Suprapubic skin (tissue), 4 donors: ENCODE data around the gene MRNIP. TPM values are rescaled to one million over a fixed set of nuclear protein-coding genes. Genes with fewer than 3 reads are reported as not detected.

ENCODE experiments used
- DNase-seq, 2 donors: peaks; one replicate each; pipeline ENCODE4 v3.0.0-alpha.2; 2019; ENCODE audit warnings: low spot score in 2 of 2
- H3K27ac ChIP-seq: fragments of 200-600 bp; sonication (generic); one replicate; pipeline ENCODE4 v1.5.1; 2019
- H3K27me3 ChIP-seq: fragments of 200-600 bp; sonication (generic); one replicate; pipeline ENCODE4 v1.5.1; 2019
- H3K36me3 ChIP-seq: fragments of 200-600 bp; sonication (generic); one replicate; pipeline ENCODE4 v1.5.1; 2019
- H3K4me1 ChIP-seq: fragments of 200-600 bp; sonication (generic); one replicate; pipeline ENCODE4 v1.5.1; 2019
- H3K4me3 ChIP-seq: fragments of 200-600 bp; sonication (generic); one replicate; pipeline ENCODE4 v1.5.1; 2019; ENCODE audit warnings: mild to moderate bottlenecking
- H3K9me3 ChIP-seq: fragments of 200-600 bp; sonication (generic); one replicate; pipeline ENCODE4 v1.5.1; 2019
- CTCF ChIP-seq, 2 donors: fragments of 200-600 bp in 1 of 2; fragments of 450-650 bp in 1 of 2; sonication (generic) in 1 of 2; IDR thresholded peaks; one replicate each; pipeline ENCODE4 v1.5.1; 2016 to 2019; ENCODE audit warnings: antibody characterized with exemption in 2 of 2, mild to moderate bottlenecking in 1 of 2, moderate library complexity in 1 of 2
- EP300 ChIP-seq: sonication (generic); formaldehyde crosslinking; IDR thresholded peaks from one replicate; pipeline ENCODE4 v1.6.1; 2017; ENCODE audit warnings: antibody characterized with exemption
- POLR2A ChIP-seq, 2 donors: fragments of 450-650 bp; IDR thresholded peaks; one replicate each; pipeline ENCODE4 v1.6.1; 2017; ENCODE audit warnings: antibody characterized with exemption in 2 of 2, mild to moderate bottlenecking in 2 of 2, moderate library complexity in 2 of 2
- POLR2AphosphoS5 ChIP-seq, 3 donors: sonication (generic); formaldehyde crosslinking; IDR thresholded peaks; one replicate each; pipeline ENCODE4 v1.6.1; 2017; ENCODE audit warnings: antibody characterized with exemption in 3 of 3
- WGBS: methylation state at CpG from one replicate; pipeline ENCODE4 v1.1.5; 2018; 5-methylcytosine and 5-hydroxymethylcytosine counted together
- total RNA-seq, 4 donors: library from RNA; depleted of rRNA; stranded (reverse); fragments of >200 nt; gene quantifications; one replicate each; pipeline ENCODE4 v1.1.0, GENCODE V29; 2016

MRNIP gene
- total RNA-seq, 4 donors from 2014 or later, result 11.6 to 102 (median 22.6) TPM

GRCh38 chr5:179880848-179881590 is 22.4 kb upstream of the MRNIP start:
- H3K27ac ChIP-seq, result no peak overlapping the region
- TF ChIP-seq EP300 (no peak), POLR2AphosphoS5 (IDR thresholded peaks at IDR 0.05) (no peak), POLR2A (IDR thresholded peaks at IDR 0.05) (no peak), CTCF (IDR thresholded peaks at IDR 0.05) (no peak)
- no peaks in the 10 kb centered on the region for H3K27me3 ChIP-seq
- DNase-seq, result no peak
- WGBS, result 88% methylated on average over 15 of the region's 25 CpGs
- no peaks in the 10 kb centered on the region for H3K4me1 ChIP-seq
- H3K9me3 ChIP-seq, result no peaks in the 10 kb centered on the region
- H3K36me3 ChIP-seq, result peaks cover 72% of the 10 kb centered on the region
- H3K4me3 ChIP-seq, result no peak overlapping the region

- no peak for DNase-seq
These were observed 21.5 kb upstream of the MRNIP start for GRCh38 chr5:179880066-179880650.

GRCh38 chr5:179879690-179880010 is 21.0 kb upstream of the MRNIP start:
- no peak overlapping the region for H3K4me3 ChIP-seq
- no peaks in the 10 kb centered on the region for H3K9me3 ChIP-seq
- TF ChIP-seq EP300 (no peak), CTCF (IDR thresholded peaks at IDR 0.05) (no peak), POLR2A (IDR thresholded peaks at IDR 0.05) (no peak), POLR2AphosphoS5 (IDR thresholded peaks at IDR 0.05) (no peak)
- no peaks in the 10 kb centered on the region for H3K4me1 ChIP-seq
- DNase-seq, result no peak
- H3K27ac ChIP-seq, result no peak overlapping the region
- H3K36me3 ChIP-seq, result peaks cover 70% of the 10 kb centered on the region
- H3K27me3 ChIP-seq, result no peaks in the 10 kb centered on the region
- WGBS, result 94% methylated on average over 9 of the region's 13 CpGs

More at GRCh38 chr5:179880066-179880650, 21.5 kb upstream of the MRNIP start:
- H3K27me3 ChIP-seq, result no peaks in the 10 kb centered on the region
- H3K36me3 ChIP-seq, result peaks cover 70% of the 10 kb centered on the region
- no peaks in the 10 kb centered on the region for H3K9me3 ChIP-seq
- WGBS, result 92% methylated on average over 10 of the region's 12 CpGs
- no peaks in the 10 kb centered on the region for H3K4me1 ChIP-seq
- no peak overlapping the region for H3K27ac ChIP-seq
- TF ChIP-seq POLR2A (IDR thresholded peaks at IDR 0.05), result no peak
- no peak for TF ChIP-seq EP300
- TF ChIP-seq POLR2AphosphoS5 (IDR thresholded peaks at IDR 0.05), result no peak
- no peak for TF ChIP-seq CTCF (IDR thresholded peaks at IDR 0.05)
- H3K4me3 ChIP-seq, result no peak overlapping the region

- no peak for DNase-seq
- no peaks in the 10 kb centered on the region for H3K4me1 ChIP-seq
- TF ChIP-seq POLR2AphosphoS5 (IDR thresholded peaks at IDR 0.05) (no peak), CTCF (IDR thresholded peaks at IDR 0.05) (no peak), EP300 (no peak), POLR2A (IDR thresholded peaks at IDR 0.05) (no peak)
- no peaks in the 10 kb centered on the region for H3K9me3 ChIP-seq
- no peak overlapping the region for H3K27ac ChIP-seq
- H3K27me3 ChIP-seq, result no peaks in the 10 kb centered on the region
- peaks cover 70% of the 10 kb centered on the region for H3K36me3 ChIP-seq
- 84% methylated on average over 9 of the region's 31 CpGs for WGBS
- no peak overlapping the region for H3K4me3 ChIP-seq
These were observed 20.5 kb upstream of the MRNIP start for GRCh38 chr5:179879003-179879689.
